ENCODE data around the gene UNC50. TPM values are rescaled to one million over a fixed set of nuclear protein-coding genes. Genes with fewer than 3 reads are reported as not detected.

Gene UNC50
- total RNA-seq, 1 donor from 2014 or later = 74.6 TPM

- H3K27ac Mint-ChIP-seq = no peak overlapping the region
- DNase-seq (ENCODE audit: low spot score) = no peak
- Histone ChIP-seq H3K4me1 (no peaks in the 10 kb centered on the region), H3K27ac (no peak overlapping the region), H3K27me3 (no peaks in the 10 kb centered on the region), H3K9me3 (ENCODE audit: low read depth) (no peaks in the 10 kb centered on the region), H3F3A (ENCODE audit: low read depth) (no peaks in the 10 kb centered on the region), H3K9ac (no peak overlapping the region), H3K4me3 (no peak overlapping the region), H4K20me1 (ENCODE audit: low read depth) (no peaks in the 10 kb centered on the region), H2AFZ (replicated peaks) (no peak overlapping the region), H3K4me2 (no peak overlapping the region), H3K36me3 (no peaks in the 10 kb centered on the region), H3K79me2 (ENCODE audit: low read depth) (no peaks in the 10 kb centered on the region)
- H3K9me3 Mint-ChIP-seq = no peaks in the 10 kb centered on the region
- H3K27me3 Mint-ChIP-seq (ENCODE audit: insufficient read depth, low read depth) = peaks cover 5% of the 10 kb centered on the region
- TF ChIP-seq EZH2 (IDR thresholded peaks at IDR 0.05) = no peak
- H3K36me3 Mint-ChIP-seq = peaks cover 12% of the 10 kb centered on the region
- H3K4me1 Mint-ChIP-seq = no peaks in the 10 kb centered on the region
- H3K4me3 Mint-ChIP-seq = no peak overlapping the region
Observed at GRCh38 chr2:98572676-98573075, 35.7 kb upstream of the UNC50 start.

DNA sequence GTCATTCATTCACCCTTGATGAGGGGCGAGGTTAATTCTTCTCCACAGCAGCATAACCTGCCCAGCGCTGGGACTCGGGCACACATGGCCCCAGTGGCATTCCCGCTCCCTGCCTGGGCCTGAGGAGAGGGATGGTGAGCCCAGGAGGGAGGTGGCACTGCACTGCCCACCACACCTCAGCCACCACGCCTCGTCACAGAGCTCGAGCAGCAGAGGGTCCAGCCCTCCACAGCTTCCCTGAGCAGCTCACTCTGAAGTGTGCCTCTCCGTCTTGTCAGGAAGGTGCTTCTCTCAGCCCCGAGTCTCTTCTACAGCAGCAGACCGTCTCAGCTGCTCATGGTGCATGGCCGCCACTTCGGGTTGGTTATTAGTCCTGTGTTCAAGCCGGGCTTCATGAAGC, 35.0 kb upstream of the UNC50 start:
- no peaks in the 10 kb centered on the region for H3F3A ChIP-seq (ENCODE audit: low read depth)
- no peak for TF ChIP-seq EZH2 (IDR thresholded peaks at IDR 0.05)
- no peak for TF ChIP-seq EZH2phosphoT487 (IDR thresholded peaks at IDR 0.05)
- no peaks in the 10 kb centered on the region for H3K79me2 ChIP-seq (ENCODE audit: low read depth)
- no peak for DNase-seq (ENCODE audit: low spot score)
- H3K9me3 ChIP-seq (ENCODE audit: low read depth) = no peaks in the 10 kb centered on the region
- Mint-ChIP-seq H3K4me3 (no peak overlapping the region), H3K9me3 (no peaks in the 10 kb centered on the region), H3K27ac (peak overlapping the region; percentile 74), H3K36me3 (peaks cover 15% of the 10 kb centered on the region), H3K27me3 (ENCODE audit: insufficient read depth, low read depth) (peaks cover 5% of the 10 kb centered on the region), H3K4me1 (no peaks in the 10 kb centered on the region)
- H3K4me3 ChIP-seq = no peak overlapping the region
- H3K27me3 ChIP-seq = no peaks in the 10 kb centered on the region
- H3K36me3 ChIP-seq = no peaks in the 10 kb centered on the region
- H3K4me2 ChIP-seq = no peak overlapping the region
- H2AFZ ChIP-seq (replicated peaks) = no peak overlapping the region
- H4K20me1 ChIP-seq (ENCODE audit: low read depth) = no peaks in the 10 kb centered on the region
- H3K4me1 ChIP-seq = no peaks in the 10 kb centered on the region
- no peak overlapping the region for H3K9ac ChIP-seq
- no peak overlapping the region for H3K27ac ChIP-seq

DNA sequence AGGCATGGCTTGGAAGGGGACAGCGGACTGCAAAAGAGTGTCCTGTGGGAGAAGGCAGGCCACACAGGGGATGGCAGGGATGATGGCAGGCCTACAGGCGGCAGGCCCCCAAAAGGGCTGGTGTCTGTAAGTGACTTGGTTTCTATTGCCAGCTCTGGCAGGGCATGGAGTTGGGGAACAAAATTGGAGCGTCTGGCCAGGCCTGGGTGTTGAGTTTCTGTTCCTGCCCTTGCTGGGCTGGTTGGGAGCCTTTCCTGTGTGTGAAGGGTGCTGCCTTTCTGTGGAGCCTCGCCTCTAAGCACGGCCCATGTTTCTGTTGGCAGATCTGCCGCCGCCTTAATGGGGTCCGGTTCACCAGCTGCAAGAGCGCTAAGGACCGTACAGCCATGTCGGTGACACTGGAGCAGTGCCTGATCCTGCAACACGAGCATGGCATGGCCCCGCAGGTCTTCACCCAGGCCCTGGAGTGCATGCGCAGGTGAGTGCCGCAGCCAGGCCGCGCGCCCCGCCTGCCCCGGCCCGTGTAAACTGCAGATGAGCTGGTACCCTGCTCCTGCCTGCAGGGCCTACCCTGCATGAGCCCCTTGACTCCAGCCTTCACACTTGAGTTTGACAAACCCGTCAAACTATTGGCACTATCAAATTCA, 31.6 kb upstream of the UNC50 start:
- H3K4me1 Mint-ChIP-seq = no peaks in the 10 kb centered on the region
- H3K27ac Mint-ChIP-seq = no peak overlapping the region
- Histone ChIP-seq H3K4me3 (no peak overlapping the region), H3K4me2 (no peak overlapping the region), H2AFZ (replicated peaks) (no peak overlapping the region), H3K4me1 (no peaks in the 10 kb centered on the region), H3K27me3 (no peaks in the 10 kb centered on the region), H3K9ac (no peak overlapping the region), H3K27ac (no peak overlapping the region), H3K79me2 (ENCODE audit: low read depth) (no peaks in the 10 kb centered on the region), H3F3A (ENCODE audit: low read depth) (no peaks in the 10 kb centered on the region), H3K9me3 (ENCODE audit: low read depth) (no peaks in the 10 kb centered on the region), H4K20me1 (ENCODE audit: low read depth) (no peaks in the 10 kb centered on the region), H3K36me3 (no peaks in the 10 kb centered on the region)
- no peak for DNase-seq (ENCODE audit: low spot score)
- H3K36me3 Mint-ChIP-seq = peaks cover 15% of the 10 kb centered on the region
- no peak overlapping the region for H3K4me3 Mint-ChIP-seq
- H3K9me3 Mint-ChIP-seq = no peaks in the 10 kb centered on the region
- TF ChIP-seq EZH2phosphoT487 (IDR thresholded peaks at IDR 0.05) = no peak
- TF ChIP-seq EZH2 (IDR thresholded peaks at IDR 0.05) = no peak
- TF ChIP-seq CTCF (IDR thresholded peaks at IDR 0.05) = no peak
- H3K27me3 Mint-ChIP-seq (ENCODE audit: insufficient read depth, low read depth) = no peaks in the 10 kb centered on the region

DNA sequence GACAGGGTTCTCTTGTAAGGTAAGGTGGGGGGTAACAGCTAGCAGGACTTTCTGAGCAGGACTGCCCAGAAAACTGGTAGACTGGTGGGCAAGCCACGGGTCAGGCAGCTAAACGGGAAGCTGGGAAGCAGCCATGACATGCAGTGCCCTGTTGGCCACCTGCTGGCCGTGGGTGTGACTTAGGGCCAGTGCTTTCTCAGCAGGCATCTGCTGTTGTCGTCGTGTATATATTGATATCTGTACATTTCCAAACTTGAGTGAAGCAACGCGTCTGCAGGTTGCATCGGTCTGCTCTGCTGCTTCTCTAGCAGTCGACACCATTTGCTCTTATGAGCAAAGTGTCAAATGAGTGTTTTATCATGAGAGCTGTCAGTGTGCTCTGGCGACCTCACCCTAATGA, 31.1 kb upstream of the UNC50 start:
- no peaks in the 10 kb centered on the region for H3K27me3 ChIP-seq
- H3K9ac ChIP-seq = no peak overlapping the region
- H3K9me3 ChIP-seq (ENCODE audit: low read depth) = no peaks in the 10 kb centered on the region
- no peak for TF ChIP-seq EZH2 (IDR thresholded peaks at IDR 0.05)
- TF ChIP-seq EZH2phosphoT487 (IDR thresholded peaks at IDR 0.05) = no peak
- TF ChIP-seq CTCF (IDR thresholded peaks at IDR 0.05) = no peak
- Mint-ChIP-seq H3K27ac (no peak overlapping the region), H3K4me3 (no peak overlapping the region), H3K4me1 (no peaks in the 10 kb centered on the region), H3K27me3 (ENCODE audit: insufficient read depth, low read depth) (no peaks in the 10 kb centered on the region), H3K36me3 (peaks cover 15% of the 10 kb centered on the region), H3K9me3 (no peaks in the 10 kb centered on the region)
- H4K20me1 ChIP-seq (ENCODE audit: low read depth) = no peaks in the 10 kb centered on the region
- H3F3A ChIP-seq (ENCODE audit: low read depth) = no peaks in the 10 kb centered on the region
- H3K79me2 ChIP-seq (ENCODE audit: low read depth) = no peaks in the 10 kb centered on the region
- H3K27ac ChIP-seq = no peak overlapping the region
- H3K4me2 ChIP-seq = no peak overlapping the region
- no peaks in the 10 kb centered on the region for H3K36me3 ChIP-seq
- H3K4me1 ChIP-seq = no peaks in the 10 kb centered on the region
- no peak overlapping the region for H3K4me3 ChIP-seq
- H2AFZ ChIP-seq (replicated peaks) = no peak overlapping the region
- no peak for DNase-seq (ENCODE audit: low spot score)
